ENCODE results near the gene XYLT1.

GRCh38 chr16:17360693-17361122, 110.1 kb downstream of the XYLT1 start:
- no peak for TF ChIP-seq CEBPB (IDR thresholded peaks at IDR 0.05; ENCODE audit: low read depth, low read length)
- no peak for TF ChIP-seq CTCF (conservative IDR thresholded peaks at IDR 0.05; ENCODE audit: low read depth, low read length)
- no peak for TF ChIP-seq RCOR1 (IDR thresholded peaks at IDR 0.05; ENCODE audit: insufficient replicate concordance, low read length)
- no peak for TF ChIP-seq SMC3 (IDR thresholded peaks at IDR 0.05; ENCODE audit: low read depth, low read length)
- no peak for TF ChIP-seq FOS (IDR thresholded peaks at IDR 0.05; ENCODE audit: low read depth, low read length)
- TF ChIP-seq POLR2A (IDR thresholded peaks at IDR 0.05; ENCODE audit: low read depth, low read length) = no peak
- TF ChIP-seq USF2 (IDR thresholded peaks at IDR 0.05; ENCODE audit: low read depth, low read length) = no peak
- TF ChIP-seq RAD21 (IDR thresholded peaks at IDR 0.05; ENCODE audit: low read length) = no peak
- TF ChIP-seq ELK1 (IDR thresholded peaks at IDR 0.05; ENCODE audit: borderline replicate concordance, low read depth, low read length) = no peak
- no peak for TF ChIP-seq RFX5 (IDR thresholded peaks at IDR 0.05; ENCODE audit: low read depth, low read length)
- no peak for TF ChIP-seq CHD1 (IDR thresholded peaks at IDR 0.05; ENCODE audit: low read depth, low read length)
- TF ChIP-seq MXI1 (IDR thresholded peaks at IDR 0.05; ENCODE audit: borderline replicate concordance, low read depth, low read length) = no peak
